Lower lobe of right lung (tissue), 2 donors: Measurements from ENCODE around the gene NFIB. TPM values are rescaled to one million over a fixed set of nuclear protein-coding genes. Genes with fewer than 3 reads are reported as not detected.

ENCODE experiments used
- ATAC-seq, 2 donors: fragments of 200-7000 bp; cut with Tn5 transposase; one replicate each; pipeline ENCODE4 v1.9.1; 2020 to 2022; ENCODE audit warnings: mild to moderate bottlenecking in 2 of 2, moderate library complexity in 2 of 2
- DNase-seq: peaks from one replicate; pipeline ENCODE4 v3.0.0-alpha.2; 2020
- H3K27ac ChIP-seq: fragments of 200-600 bp; one replicate; pipeline ENCODE4 v1.8.0; 2022
- H3K27me3 ChIP-seq: fragments of 200-600 bp; one replicate; pipeline ENCODE4 v1.8.0; 2022; ENCODE audit warnings: low read depth
- H3K36me3 ChIP-seq: fragments of 200-600 bp; one replicate; pipeline ENCODE4 v1.8.0; 2022; ENCODE audit warnings: mild to moderate bottlenecking
- H3K4me1 ChIP-seq: fragments of 200-600 bp; one replicate; pipeline ENCODE4 v1.8.0; 2022
- H3K4me3 ChIP-seq: fragments of 200-600 bp; one replicate; pipeline ENCODE4 v1.8.0; 2022; ENCODE audit warnings: mild to moderate bottlenecking
- H3K9me3 ChIP-seq: fragments of 200-600 bp; one replicate; pipeline ENCODE4 v1.8.0; 2022
- CTCF ChIP-seq: fragments of 200-600 bp; IDR thresholded peaks from one replicate; pipeline ENCODE4 v1.8.0; 2022; ENCODE audit warnings: antibody characterized with exemption, mild to moderate bottlenecking
- intact Hi-C: fragments of 100-400 bp; cut with DNase I; formaldehyde crosslinking; loops from one replicate; pipeline ENCODE4 v1.11.0; 2022
- total RNA-seq: library from RNA; stranded (reverse); fragmentation: NEBNext Ultra II Directional; extraction: Animal tissue kit (Norgen Biotek cat#: 25700); gene quantifications from one replicate; pipeline ENCODE4 v1.2.1, GENCODE V29; 2021
- donor health status: DM: no; HTN: yes; CAD: no; lungs with severe emphysema.

The NFIB gene
- total RNA-seq, 1 donor from 2014 or later = 97.7 TPM

GRCh38 chr9:14159440-14160216 lies 154.3 kb downstream of the NFIB start:
- Histone ChIP-seq H3K27me3 (no peaks in the 10 kb centered on the region), H3K9me3 (no peaks in the 10 kb centered on the region), H3K27ac (no peak overlapping the region), H3K4me1 (peaks cover 8% of the 10 kb centered on the region), H3K36me3 (no peaks in the 10 kb centered on the region), H3K4me3 (no peak overlapping the region)
- DNase-seq = no peak
- intact Hi-C loops = no loop called here
- no peak for ATAC-seq
- TF ChIP-seq CTCF = no peak

- H3K9me3 ChIP-seq = no peaks in the 10 kb centered on the region
- ATAC-seq (no peak), DNase-seq (no peak)
- H3K4me3 ChIP-seq = no peak overlapping the region
- H3K27me3 ChIP-seq = no peaks in the 10 kb centered on the region
- peaks cover 8% of the 10 kb centered on the region for H3K4me1 ChIP-seq
- H3K27ac ChIP-seq = no peak overlapping the region
- TF ChIP-seq CTCF = no peak
- intact Hi-C loops = no loop called here
- H3K36me3 ChIP-seq = no peaks in the 10 kb centered on the region
These were observed 155.0 kb downstream of the NFIB start for GRCh38 chr9:14158916-14159315.

GRCh38 chr9:14158136-14158813 lies 155.7 kb downstream of the NFIB start:
- no peaks in the 10 kb centered on the region for H3K36me3 ChIP-seq
- ATAC-seq (no peak), DNase-seq (no peak)
- H3K4me1 ChIP-seq = peaks cover 10% of the 10 kb centered on the region
- no peaks in the 10 kb centered on the region for H3K27me3 ChIP-seq
- no peak for TF ChIP-seq CTCF
- no peaks in the 10 kb centered on the region for H3K9me3 ChIP-seq
- H3K4me3 ChIP-seq = no peak overlapping the region
- intact Hi-C loops = no loop called here
- no peak overlapping the region for H3K27ac ChIP-seq

- no peak for ATAC-seq
- H3K36me3 ChIP-seq = no peaks in the 10 kb centered on the region
- intact Hi-C loops = no loop called here
- peaks cover 16% of the 10 kb centered on the region for H3K4me1 ChIP-seq
- no peak overlapping the region for H3K27ac ChIP-seq
- H3K27me3 ChIP-seq = no peaks in the 10 kb centered on the region
- H3K9me3 ChIP-seq = no peaks in the 10 kb centered on the region
- TF ChIP-seq CTCF = no peak
- DNase-seq = no peak
- H3K4me3 ChIP-seq = no peak overlapping the region
These were observed 156.8 kb downstream of the NFIB start for GRCh38 chr9:14157191-14157590.

GRCh38 chr9:14156046-14156445 lies 157.9 kb downstream of the NFIB start:
- DNase-seq (no peak), ATAC-seq (no peak)
- Histone ChIP-seq H3K4me3 (no peak overlapping the region), H3K27ac (no peak overlapping the region), H3K4me1 (peaks cover 16% of the 10 kb centered on the region), H3K36me3 (no peaks in the 10 kb centered on the region), H3K27me3 (no peaks in the 10 kb centered on the region), H3K9me3 (no peaks in the 10 kb centered on the region)
- no peak for TF ChIP-seq CTCF
- intact Hi-C loops = no loop called here
